Measurements from ENCODE around the gene IL32.

- TF ChIP-seq CTCF (IDR thresholded peaks at IDR 0.05) (no peak), POLR2A (IDR thresholded peaks at IDR 0.05) (no peak)
Measured at GRCh38 chr16:3059723-3060242, 5.7 kb upstream of the IL32 start.
